Measurements from ENCODE around the gene PRICKLE3. TPM values are rescaled to one million over a fixed set of nuclear protein-coding genes. Genes with fewer than 3 reads are reported as not detected.

PRICKLE3 gene
- 17.1 to 22.4 TPM (median 20.3 TPM) in 5 replicates for total RNA-seq (2022; extraction: Qiagen RNA extraction; ENCODE audit: low read depth)

GRCh38 chrX:49186125-49187027 is at the start of gene PRICKLE3:
PRICKLE3 (minus strand) TSS chrX:49186373; CDS start chrX:49186297, 76 bp downstream.

GRCh38 chrX:49233176-49233575 is 47.0 kb upstream of the PRICKLE3 start, which contains the start of gene CACNA1F:
CACNA1F (minus strand) TSS chrX:49233340; CDS start chrX:49233309, 31 bp downstream.

GRCh38 chrX:49199906-49200771 is 14.0 kb upstream of the PRICKLE3 start, which contains the start of gene SYP:
SYP (minus strand) TSS chrX:49200193; CDS start chrX:49200186, 7 bp downstream.

GRCh38 chrX:49171752-49172279 is 14.4 kb downstream of the PRICKLE3 start, which contains the start of gene PLP2:
PLP2 (plus strand) TSS chrX:49171898; CDS start chrX:49172001, 103 bp downstream.

GRCh38 chrX:49162620-49163019 is 23.6 kb downstream of the PRICKLE3 start, which contains the start of gene MAGIX:
MAGIX (plus strand) TSS chrX:49162758; CDS start chrX:49162890, 132 bp downstream.

Other genes with a start within 250 kb of the PRICKLE3 start
- 56.9 to 67.2 TPM (median 63.1 TPM) in 5 replicates for gene OTUD5, start 228.8 kb downstream of the PRICKLE3 start, total RNA-seq (2022; extraction: Qiagen RNA extraction; ENCODE audit: low read depth)
- 1.2 to 1.6 TPM (median 1.3 TPM) in 5 replicates for gene KCND1, start 214.5 kb downstream of the PRICKLE3 start, total RNA-seq (2022; extraction: Qiagen RNA extraction; ENCODE audit: low read depth)
- gene GRIPAP1, start 184.1 kb downstream of the PRICKLE3 start, total RNA-seq (2022; extraction: Qiagen RNA extraction; ENCODE audit: low read depth), result 15.1 to 24.5 TPM (median 22.6 TPM) in 5 replicates
- gene TFE3, start 143.0 kb downstream of the PRICKLE3 start, total RNA-seq (2022; extraction: Qiagen RNA extraction; ENCODE audit: low read depth), result 49.6 to 63.0 TPM (median 61.3 TPM) in 5 replicates
- gene CCDC120, start 127.4 kb downstream of the PRICKLE3 start, total RNA-seq (2022; extraction: Qiagen RNA extraction; ENCODE audit: low read depth), result 2.7 to 4.6 TPM (median 3.9 TPM) in 5 replicates
- gene PRAF2, start 112.4 kb downstream of the PRICKLE3 start, total RNA-seq (2022; extraction: Qiagen RNA extraction; ENCODE audit: low read depth), result 38.4 to 47.1 TPM (median 41.9 TPM) in 5 replicates
- gene WDR45, start 106.5 kb downstream of the PRICKLE3 start, total RNA-seq (2022; extraction: Qiagen RNA extraction; ENCODE audit: low read depth), result 52.8 to 63.0 TPM (median 58.4 TPM) in 5 replicates
- 21.5 to 26.5 TPM (median 24.5 TPM) in 5 replicates for gene GPKOW, start 62.6 kb downstream of the PRICKLE3 start, total RNA-seq (2022; extraction: Qiagen RNA extraction; ENCODE audit: low read depth)
- 1.8 to 3.5 TPM (median 3.0 TPM) in 5 replicates for gene MAGIX, start 23.6 kb downstream of the PRICKLE3 start, total RNA-seq (2022; extraction: Qiagen RNA extraction; ENCODE audit: low read depth)
- 328 to 431 TPM (median 410 TPM) in 5 replicates for gene PLP2, start 14.5 kb downstream of the PRICKLE3 start, total RNA-seq (2022; extraction: Qiagen RNA extraction; ENCODE audit: low read depth)
- 2.6 to 3.4 TPM (median 3.1 TPM) in 5 replicates for gene SYP, start 13.8 kb upstream of the PRICKLE3 start, total RNA-seq (2022; extraction: Qiagen RNA extraction; ENCODE audit: low read depth)
- not detected in 5 replicates for gene CACNA1F, start 47.0 kb upstream of the PRICKLE3 start, total RNA-seq (2022; extraction: Qiagen RNA extraction; ENCODE audit: low read depth)
- 13.1 to 17.2 TPM (median 16.1 TPM) in 5 replicates for gene CCDC22, start 49.1 kb upstream of the PRICKLE3 start, total RNA-seq (2022; extraction: Qiagen RNA extraction; ENCODE audit: low read depth)
- 0.10 to 0.21 TPM (median 0.12 TPM) in 5 replicates for gene FOXP3, start 78.3 kb upstream of the PRICKLE3 start, total RNA-seq (2022; extraction: Qiagen RNA extraction; ENCODE audit: low read depth)
- 2.2 to 3.7 TPM (median 2.6 TPM) in 5 replicates for gene PPP1R3F, start 83.4 kb upstream of the PRICKLE3 start, total RNA-seq (2022; extraction: Qiagen RNA extraction; ENCODE audit: low read depth)
- gene GAGE10, start 117.3 kb upstream of the PRICKLE3 start, total RNA-seq (2022; extraction: Qiagen RNA extraction; ENCODE audit: low read depth), result not detected in 5 replicates
- gene GAGE12J, start 135.7 kb upstream of the PRICKLE3 start, total RNA-seq (2022; extraction: Qiagen RNA extraction; ENCODE audit: low read depth), result not detected in 5 replicates
- not detected in 5 replicates for gene GAGE13, start 145.2 kb upstream of the PRICKLE3 start, total RNA-seq (2022; extraction: Qiagen RNA extraction; ENCODE audit: low read depth)